GM19351 (cell line): Measurements from ENCODE around the gene RAD51D.
"Not testable (repeated sequence)": the region's sequence is repeated elsewhere in the genome, so short reads cannot be mapped to it uniquely, and the experiment has no call there.

Experiments used
- ATAC-seq: cut with Tn5 transposase; IDR thresholded peaks from one replicate; pipeline ENCODE4 v1.9.1; 2021; ENCODE audit warnings: mild to moderate bottlenecking, moderate library complexity; ENCODE audit not compliant: unreplicated experiment

The RAD51D gene

GRCh38 chr17:35095741-35096140 lies 23.9 kb downstream of the RAD51D start:
- ATAC-seq: no peak

DNA sequence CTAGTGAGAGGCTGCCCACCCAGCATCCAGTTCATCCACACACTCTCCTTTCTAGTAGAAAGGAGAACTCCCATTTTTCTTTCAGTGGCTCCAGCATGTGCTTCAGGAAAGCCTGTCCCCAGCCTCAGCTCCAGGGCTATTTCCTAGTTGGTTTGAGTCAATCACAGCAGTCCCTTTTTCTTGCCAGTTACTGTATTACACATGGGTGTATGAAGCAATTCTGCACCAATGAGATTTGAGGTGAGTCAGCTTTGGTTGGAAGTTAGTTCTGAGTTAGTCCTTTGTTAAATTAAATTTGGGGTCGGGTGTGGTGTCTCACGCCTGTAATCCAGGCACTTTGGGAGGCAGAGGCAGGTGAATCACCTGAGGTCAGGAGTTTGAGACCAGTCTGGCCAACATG lies 24.8 kb downstream of the RAD51D start:
- no peak for ATAC-seq

GRCh38 chr17:35090707-35091106 lies 29.0 kb downstream of the RAD51D start:
- not testable (repeated sequence) for ATAC-seq

- ATAC-seq: peak; percentile 22
Observed at GRCh38 chr17:35089586-35090296, 29.9 kb downstream of the RAD51D start.

DNA sequence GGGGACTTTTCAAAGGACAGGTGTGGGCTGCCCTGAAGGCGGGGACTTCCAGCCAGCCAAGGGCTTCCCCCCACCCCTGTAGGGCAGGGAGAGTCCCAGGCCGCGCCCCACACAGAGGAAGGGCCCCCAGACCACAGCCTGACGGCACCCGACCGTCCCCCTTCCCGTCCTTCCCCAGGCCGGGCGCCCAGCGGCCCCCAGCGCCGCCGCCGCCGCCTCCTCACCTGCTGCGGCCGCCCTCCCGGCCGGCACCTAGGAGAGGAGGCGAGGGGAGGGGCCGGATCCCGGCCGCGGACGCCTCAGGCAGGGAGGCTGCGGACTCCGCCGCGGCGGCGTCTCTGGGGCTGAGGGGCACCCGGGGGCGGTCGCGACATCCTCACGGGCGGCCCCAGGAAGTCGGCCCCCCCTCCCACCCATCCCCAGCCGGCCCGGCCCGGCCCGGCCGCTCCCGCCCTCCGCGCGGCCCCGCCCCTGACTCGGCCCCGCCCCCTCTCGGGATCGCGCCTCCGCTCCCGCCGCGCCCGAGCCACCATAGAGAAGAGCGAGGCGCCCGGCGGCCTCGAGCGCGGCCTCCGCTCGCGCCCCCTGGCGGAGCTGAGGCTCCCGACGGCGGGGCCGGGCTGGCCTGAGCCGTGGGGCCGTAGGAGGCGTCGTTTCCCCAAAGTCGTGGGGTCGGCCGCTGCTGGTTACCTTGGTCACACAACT lies 30.6 kb downstream of the RAD51D start:
- peak; percentile 64 for ATAC-seq

DNA sequence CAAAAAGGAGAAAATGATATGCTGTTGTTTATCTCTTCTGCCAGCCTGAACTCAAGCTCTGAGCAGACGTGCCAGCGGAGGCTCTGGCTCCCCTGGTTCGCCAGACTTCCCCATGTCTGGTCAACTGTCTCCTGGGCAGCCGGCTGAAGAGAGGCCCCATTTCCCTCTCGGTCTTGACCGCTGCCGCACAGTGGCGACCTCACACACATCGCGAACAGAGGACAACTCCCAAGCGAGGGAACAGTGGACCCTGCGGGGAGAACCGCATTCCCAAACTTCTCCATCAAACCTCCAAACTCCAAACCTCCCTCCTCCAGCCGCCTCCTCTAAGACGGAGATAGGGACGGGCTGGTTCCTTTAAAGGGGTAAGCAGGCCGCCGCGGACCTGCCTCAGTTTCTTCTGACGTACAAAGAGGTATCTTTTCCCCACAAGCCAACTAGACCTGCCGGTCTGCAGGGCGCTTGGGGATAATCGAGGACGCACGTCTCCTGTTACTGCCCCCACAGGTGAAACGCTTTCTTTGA lies 31.2 kb downstream of the RAD51D start:
- ATAC-seq: peak; percentile 21

DNA sequence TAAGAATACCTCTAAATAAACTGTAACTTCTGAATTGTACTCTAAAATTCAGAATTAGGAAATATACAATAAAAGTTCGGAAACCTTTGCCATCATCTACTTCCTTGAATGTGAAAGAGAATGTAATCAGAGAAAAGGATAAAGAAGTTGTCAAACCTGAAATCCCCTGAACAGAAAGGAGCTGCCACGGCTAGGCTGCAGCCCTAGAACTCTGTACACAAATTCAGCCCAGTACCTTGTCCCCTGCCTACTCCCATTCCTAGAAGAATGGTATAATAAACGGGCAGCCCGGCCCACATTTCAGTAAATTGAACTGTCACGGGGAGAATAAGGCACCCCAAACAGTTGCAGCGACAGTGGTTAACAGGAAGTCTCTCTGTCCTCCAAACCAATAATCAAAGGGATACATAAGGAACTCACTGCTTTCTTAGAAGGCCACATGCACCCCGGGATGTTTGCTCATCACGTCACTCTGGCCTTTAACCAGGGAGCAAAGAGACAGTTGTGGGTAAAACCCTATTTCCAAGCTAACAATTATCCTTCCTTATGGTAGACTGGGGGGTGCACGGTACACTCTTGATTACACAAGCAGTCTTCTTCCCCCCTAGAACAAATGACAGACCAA lies 31.8 kb downstream of the RAD51D start:
- ATAC-seq: no peak

DNA sequence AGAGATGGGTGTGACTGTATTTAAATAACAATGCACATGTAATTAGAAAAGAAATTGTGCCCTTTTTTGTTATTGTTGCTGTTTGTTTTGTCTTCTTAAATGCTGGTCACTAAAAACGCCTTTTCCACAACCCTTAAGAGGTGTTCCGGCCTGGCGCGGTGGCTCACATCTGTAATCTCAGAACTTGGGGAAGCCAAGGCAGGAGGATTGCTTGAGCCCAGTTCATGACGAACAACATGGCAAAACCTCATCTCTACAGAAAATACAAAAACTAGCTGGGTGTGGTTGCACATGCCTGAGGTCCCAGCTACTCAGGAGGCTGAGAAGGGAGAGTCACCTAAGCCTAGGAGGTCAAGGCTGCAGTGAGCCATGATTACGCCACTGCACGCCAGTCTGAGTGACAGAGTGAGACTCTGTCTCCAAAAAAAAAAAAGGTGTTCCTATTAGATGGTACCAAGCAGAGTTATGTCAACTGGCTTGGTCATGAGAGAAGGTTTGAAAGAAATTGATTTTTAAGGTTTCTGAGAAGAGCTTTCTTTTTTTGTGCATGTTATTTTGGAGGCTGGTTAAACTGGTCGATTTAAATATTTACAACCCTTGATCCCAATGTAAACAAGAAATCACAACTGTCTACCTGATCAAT lies 32.6 kb downstream of the RAD51D start:
- no peak for ATAC-seq

GRCh38 chr17:35086164-35086563 lies 33.5 kb downstream of the RAD51D start:
- ATAC-seq: no peak

DNA sequence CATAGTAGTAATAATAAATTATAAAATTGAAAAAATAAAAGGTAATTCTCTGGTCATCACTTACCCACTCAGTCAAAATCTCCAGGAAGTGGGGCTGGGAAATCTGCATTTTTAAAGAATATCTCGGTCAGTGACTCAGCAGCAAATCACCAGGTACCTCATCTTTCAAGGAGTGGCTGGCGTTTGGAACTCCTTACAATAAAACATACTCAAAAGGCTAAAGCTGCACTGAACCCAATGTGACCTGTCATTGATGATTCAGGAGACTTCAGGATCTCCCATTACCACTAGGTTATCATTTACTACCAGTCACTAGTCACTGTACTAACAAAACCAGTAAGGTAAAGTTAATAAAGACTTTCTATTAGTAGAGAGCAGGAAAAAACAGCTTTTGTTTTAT lies 34.7 kb downstream of the RAD51D start:
- ATAC-seq: no peak

DNA sequence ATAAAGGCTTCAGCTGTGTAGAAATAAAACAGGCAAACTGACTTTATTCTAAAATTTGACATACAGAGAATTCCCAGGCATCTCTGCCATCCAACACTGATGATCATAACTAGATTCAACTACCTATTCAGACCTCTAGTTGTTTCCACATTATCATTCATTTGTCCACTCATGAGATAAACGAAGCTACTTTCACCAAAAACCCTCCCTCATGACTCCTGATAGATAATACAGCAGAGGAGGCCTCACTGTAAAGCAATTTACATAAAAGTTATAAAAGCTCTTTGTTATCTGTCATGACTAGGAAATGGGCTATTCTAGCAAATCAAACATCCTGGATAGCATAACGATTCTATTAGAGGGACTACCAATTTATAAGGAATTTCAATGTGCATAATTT lies 36.6 kb downstream of the RAD51D start:
- ATAC-seq: no peak

DNA sequence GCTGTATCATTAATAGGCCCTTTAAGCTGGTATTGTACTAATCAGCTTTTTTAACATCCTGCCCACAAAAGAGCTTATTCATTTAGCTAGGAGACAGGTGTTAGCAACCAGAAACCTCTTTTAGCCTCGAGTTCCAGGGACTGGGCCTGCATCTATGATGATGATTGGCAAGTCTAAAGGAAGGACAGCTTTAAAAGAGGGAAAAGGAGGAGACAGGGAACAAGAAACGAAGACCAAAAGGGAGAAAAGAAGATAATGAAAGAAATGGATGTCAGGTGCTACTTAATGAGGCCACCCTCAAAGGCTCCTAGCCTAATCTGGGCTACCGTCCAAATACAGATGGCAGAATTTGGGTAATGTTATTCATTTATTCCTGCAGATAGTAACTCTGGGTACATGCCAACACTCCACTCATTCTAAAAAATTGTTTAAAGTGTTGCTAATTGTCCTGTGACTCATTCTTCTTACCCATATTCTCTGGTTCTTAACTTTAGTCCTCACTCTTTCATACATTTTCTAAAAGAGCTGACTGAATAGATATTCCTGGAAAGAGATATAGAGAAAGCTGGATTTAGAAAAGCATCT lies 37.5 kb downstream of the RAD51D start:
- ATAC-seq: no peak

DNA sequence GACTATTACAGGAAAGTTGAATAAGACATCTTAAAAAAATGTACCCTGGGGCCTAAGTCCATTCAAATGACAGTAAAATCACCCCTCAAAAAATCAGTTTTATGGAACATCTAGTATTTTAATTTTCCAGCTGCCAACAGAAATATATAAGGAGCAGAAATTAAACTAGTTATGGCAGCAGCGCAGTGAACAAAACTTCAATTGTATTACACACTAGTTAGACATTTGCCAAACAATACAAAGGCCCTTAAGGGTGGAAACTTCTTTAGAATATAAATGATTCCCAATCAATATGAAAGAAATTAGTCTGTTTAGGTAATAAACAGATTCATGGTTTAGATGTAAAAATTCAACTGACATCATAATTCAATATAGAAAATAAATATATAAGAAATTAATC lies 38.0 kb downstream of the RAD51D start:
- no peak for ATAC-seq

DNA sequence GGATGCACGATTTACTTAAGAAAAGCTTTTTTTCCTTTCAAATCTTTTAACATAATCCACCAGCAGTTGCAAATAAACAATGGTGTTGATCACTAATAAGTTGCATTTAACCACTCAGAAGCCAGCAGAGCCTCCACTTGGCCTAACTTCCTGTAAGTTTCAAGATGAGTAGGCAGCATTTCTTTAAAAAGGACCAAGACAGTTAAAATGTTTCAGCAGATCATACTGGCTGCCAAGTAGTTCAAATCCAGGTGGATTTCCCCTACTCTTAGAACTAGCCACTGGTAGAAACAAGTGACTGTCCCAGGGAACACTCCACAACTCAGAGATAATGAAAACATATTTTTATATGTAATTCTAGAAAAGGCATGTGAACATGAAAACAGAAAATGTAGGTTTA lies 39.1 kb downstream of the RAD51D start:
- no peak for ATAC-seq

DNA sequence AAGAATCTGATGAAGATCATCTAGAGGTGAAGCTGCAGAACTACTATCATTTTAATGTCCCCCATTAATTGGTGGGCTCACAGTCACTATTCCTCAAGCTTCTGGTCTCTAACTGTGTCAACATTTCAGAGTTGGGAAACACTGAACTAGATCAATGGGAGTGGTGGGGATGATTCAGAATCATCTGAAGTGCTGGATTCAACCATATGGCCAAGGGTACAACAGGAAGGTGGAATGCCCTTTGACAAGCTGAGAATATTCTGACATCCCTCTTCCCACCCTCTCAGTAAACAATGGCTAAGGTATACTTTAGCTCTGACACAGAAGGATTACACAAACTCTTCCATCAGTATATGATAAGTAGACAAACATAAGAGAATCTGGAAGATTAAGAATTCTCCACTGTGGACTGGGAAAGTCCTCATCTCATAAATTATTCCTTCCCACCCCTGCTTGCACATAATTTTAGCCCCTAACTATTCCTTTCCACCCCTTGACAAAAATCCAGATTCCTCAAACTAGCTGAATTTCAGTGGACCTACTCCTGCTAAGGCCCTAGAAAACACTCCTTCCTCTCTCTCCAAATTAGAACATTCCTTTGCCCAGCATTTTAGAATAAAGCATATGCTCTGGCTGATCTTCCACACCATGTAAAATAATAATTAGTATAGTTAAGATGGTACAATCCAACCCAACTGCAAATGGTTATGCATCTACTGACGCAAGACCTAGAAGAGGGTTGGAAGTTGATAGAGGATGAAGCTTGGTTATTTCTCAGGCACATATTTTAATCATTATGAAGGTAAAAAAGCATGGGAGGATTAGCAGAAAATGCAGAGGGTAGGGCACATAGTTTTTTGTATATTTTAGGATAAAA lies 39.9 kb downstream of the RAD51D start:
- no peak for ATAC-seq

DNA sequence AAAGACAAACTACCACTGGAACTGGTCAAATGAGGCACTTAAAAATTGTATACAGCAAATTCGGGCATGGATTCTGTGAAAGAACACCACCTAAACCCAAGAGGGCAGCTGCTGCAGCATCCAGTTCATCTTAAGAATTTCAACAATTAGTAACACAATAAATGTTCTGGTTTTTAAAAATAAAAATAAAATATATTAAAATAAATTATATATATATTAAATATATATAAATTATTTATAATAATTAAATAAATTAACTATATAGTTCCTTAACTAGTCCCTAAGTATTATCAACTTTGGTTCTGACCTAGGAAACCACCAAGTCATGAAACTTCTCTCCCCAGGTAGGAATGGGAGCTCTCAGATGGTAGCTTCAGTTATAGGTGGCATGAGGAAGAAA lies 42.8 kb downstream of the RAD51D start:
- ATAC-seq: no peak

GRCh38 chr17:35074711-35075707 lies 44.7 kb downstream of the RAD51D start:
- ATAC-seq: no peak

GRCh38 chr17:35073991-35074627 lies 45.6 kb downstream of the RAD51D start:
- ATAC-seq: no peak
